ENCODE data around the gene CCP110.
A peak's percentile ranks its signal among the peaks of the same experiment; 100 is the strongest.

CCP110 gene

DNA sequence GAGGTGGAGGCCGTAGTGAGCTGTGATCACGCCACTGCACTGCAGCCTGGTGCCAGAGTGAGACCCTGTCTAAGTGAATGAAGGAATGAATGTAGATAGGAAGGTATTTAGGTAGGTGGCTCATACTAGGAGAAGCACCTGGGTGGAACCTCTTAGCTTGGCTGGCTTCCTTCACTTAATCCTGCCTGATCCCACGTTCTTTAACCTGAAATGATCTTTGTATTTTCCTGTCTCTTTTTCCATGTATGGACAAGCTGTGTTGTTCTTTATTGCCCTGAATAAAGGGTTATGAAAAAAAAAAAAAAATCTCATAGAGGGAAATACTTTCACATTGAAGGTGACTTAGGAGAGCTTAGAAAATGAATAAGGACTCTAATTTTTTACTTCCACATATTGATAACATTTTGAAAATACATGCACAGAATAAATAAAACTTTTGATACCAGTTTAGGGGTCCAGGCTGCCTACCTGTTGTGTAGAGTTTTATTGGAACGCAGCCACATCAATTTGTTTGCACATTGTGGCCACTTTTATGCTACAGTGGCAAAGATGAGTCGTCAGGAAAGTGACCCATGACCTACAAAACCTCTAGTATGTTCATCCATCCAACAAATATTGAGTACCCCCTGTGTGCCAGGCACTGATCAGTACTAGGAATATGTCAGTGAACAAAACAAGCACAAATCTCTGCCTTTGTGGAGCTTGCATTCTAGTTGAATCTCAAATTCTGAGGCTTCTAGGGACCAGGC is 76.4 kb downstream of the CCP110 start:
- DNase-seq: no peak
- ATAC-seq: no peak

DNA sequence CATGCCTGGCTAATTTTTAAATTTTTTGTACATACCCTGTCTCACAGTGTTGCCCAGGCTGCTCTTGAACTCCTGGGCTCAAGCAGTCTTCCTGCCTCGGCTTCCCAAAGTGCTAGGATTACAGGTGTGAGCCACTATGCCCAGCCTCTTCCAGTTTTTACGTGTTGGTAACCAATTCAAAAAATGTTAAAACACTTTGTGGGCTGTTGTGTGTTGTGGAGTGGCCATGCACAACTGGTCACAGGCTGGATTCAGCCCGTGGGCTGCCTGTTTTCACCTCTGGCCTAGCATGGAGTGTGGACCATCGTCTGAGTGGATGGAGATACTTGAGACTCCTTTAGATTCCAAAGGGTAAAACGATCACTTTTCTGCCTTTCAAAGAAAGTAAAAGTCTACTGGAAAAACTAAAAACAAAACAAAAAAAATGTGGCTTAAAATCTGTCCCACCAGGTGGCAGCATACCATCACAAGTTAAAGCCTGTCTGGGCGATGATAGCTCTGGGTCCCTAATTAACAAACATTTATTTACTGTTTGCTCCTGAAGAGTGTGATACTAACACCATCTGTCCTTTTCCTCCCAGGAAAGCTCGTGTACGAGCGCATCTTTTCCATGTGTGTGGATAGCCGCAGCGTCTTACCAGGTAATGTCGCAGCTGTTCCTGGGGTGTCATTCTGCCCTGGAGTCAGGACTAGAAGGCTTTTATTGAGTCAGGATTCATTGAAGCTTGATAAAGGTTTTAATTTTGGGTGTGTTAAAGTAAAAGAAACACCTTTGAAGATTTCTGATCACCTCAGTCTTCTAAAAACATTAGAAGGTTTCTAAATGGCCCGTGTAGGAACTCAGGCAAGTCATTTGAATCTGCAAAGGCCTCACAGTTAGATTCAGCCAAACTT is 77.6 kb downstream of the CCP110 start:
- DNase-seq (peak; percentile 11), ATAC-seq (no peak)

Measured in stimulated activated naive CD8-positive, alpha-beta T cell treated with anti-CD3 and anti-CD28 coated beads, Interleukin-15, Interleukin-2, amounts not matched to agents 100 U/mL and 50 U/mL, for 24 hours (primary cell).